Uterus (tissue), 2 donors: ENCODE measurements around the gene XYLT1.

Experiments used
- CTCF ChIP-seq, 4 experiments: fragments of 200-600 bp in 2 of 4; fragments of 450-650 bp in 2 of 4; sonication (generic) in 2 of 4; IDR thresholded peaks; one replicate each; pipeline ENCODE4 v1.5.1; 2016 to 2019; ENCODE audit warnings: antibody characterized with exemption in 4 of 4, mild to moderate bottlenecking in 2 of 4, moderate library complexity in 1 of 4
- POLR2A ChIP-seq, 2 donors: fragments of 450-650 bp; IDR thresholded peaks; one replicate each; pipeline ENCODE4 v1.6.1; 2016; ENCODE audit warnings: antibody characterized with exemption in 2 of 2, mild to moderate bottlenecking in 1 of 2, moderate library complexity in 1 of 2

DNA sequence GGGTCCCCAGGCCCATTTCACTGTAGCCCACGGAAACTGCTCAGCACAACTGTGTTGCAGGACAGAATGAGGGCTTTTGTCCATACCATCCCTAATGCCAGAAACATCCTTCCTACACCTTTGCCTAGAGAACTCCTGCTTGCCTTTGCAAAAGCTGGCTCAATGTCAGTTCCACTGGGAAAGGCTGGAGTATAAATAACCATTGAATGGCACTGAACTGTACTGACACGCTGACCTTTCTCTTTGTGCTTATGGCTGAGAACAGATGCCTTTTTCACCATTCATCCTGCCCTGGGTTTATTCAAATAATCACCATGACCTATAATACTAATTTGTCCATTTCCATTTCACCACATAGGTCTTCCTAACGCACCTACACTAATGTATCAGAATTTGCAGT, 300.3 kb downstream of the XYLT1 start:
- TF ChIP-seq POLR2A (IDR thresholded peaks at IDR 0.05), result no peak
- TF ChIP-seq CTCF (IDR thresholded peaks at IDR 0.05), result no peak
